A549 (cell line): ENCODE results near the gene TMSB4X. TPM values are rescaled to one million over a fixed set of nuclear protein-coding genes. Genes with fewer than 3 reads are reported as not detected.

Experiments used
- BCL3 ChIP-seq: fragments of >200 bp; sonication (Bioruptor Twin); formaldehyde crosslinking; IDR thresholded peaks from 3 replicates; pipeline ENCODE4 v1.6.1; 2016
- BHLHE40 ChIP-seq: IDR thresholded peaks from 2 replicates; pipeline ENCODE4 v1.6.1; 2012; ENCODE audit warnings: low read depth, low read length, inconsistent platforms
- CBX8 ChIP-seq: fragments of 200-600 bp; sonication (generic); IDR thresholded peaks from 2 replicates; pipeline ENCODE4 v1.6.1; 2016
- CHD4 ChIP-seq: fragments of 200-600 bp; sonication (generic); IDR thresholded peaks from 2 replicates; pipeline ENCODE4 v1.6.1; 2016; ENCODE audit warnings: antibody characterized with exemption, mild to moderate bottlenecking, borderline replicate concordance
- EHF ChIP-seq: fragments of 250-450 bp; sonication (Bioruptor Pico); IDR thresholded peaks from 2 replicates; pipeline ENCODE4 v1.5.0; 2020; ENCODE audit warnings: mild to moderate bottlenecking
- EHMT2 ChIP-seq: fragments of 200-600 bp; sonication (generic); IDR thresholded peaks from 2 replicates; pipeline ENCODE4 v1.6.1; 2016; ENCODE audit warnings: antibody characterized with exemption, low read depth, mild to moderate bottlenecking, moderate library complexity
- FOSB ChIP-seq: fragments of 250-450 bp; sonication (Bioruptor Pico); IDR thresholded peaks from 2 replicates; pipeline ENCODE4 v1.5.0; 2020; ENCODE audit warnings: mild to moderate bottlenecking, moderate library complexity
- FOSL2 ChIP-seq, 2 experiments: fragments of 450-650 bp in 1 of 2; fragments of >200 bp in 1 of 2; sonication (Bioruptor Twin) in 1 of 2; formaldehyde crosslinking; IDR thresholded peaks; 2 replicates each; pipeline versions ENCODE4 v1.5.0 to v1.6.1; 2016 to 2020; ENCODE audit warnings: mild to moderate bottlenecking in 1 of 2, moderate library complexity in 1 of 2
- HEYL ChIP-seq: fragments of 250-450 bp; sonication (Bioruptor Pico); IDR thresholded peaks from 2 replicates; pipeline ENCODE4 v1.8.0; 2021; ENCODE audit warnings: mild to moderate bottlenecking, moderate library complexity
- HMGXB4 ChIP-seq: fragments of 250-450 bp; sonication (Bioruptor Pico); IDR thresholded peaks from 2 replicates; pipeline ENCODE4 v1.5.0; 2021; ENCODE audit warnings: mild to moderate bottlenecking, moderate library complexity, borderline replicate concordance
- HOXA7 ChIP-seq: fragments of 250-450 bp; sonication (Bioruptor Pico); IDR thresholded peaks from 2 replicates; pipeline ENCODE4 v1.5.0; 2020; ENCODE audit warnings: mild to moderate bottlenecking, moderate library complexity
- HOXB13 ChIP-seq: fragments of 250-450 bp; sonication (Bioruptor Pico); IDR thresholded peaks from 2 replicates; pipeline ENCODE4 v1.5.0; 2020; ENCODE audit warnings: low read depth, mild to moderate bottlenecking, moderate library complexity
- HOXB5 ChIP-seq: fragments of 250-450 bp; sonication (Bioruptor Pico); IDR thresholded peaks from 2 replicates; pipeline ENCODE4 v1.5.0; 2020; ENCODE audit warnings: mild to moderate bottlenecking, moderate library complexity
- JUN ChIP-seq, 2 experiments: fragments of >200 bp; sonication (Bioruptor Twin); formaldehyde crosslinking; IDR thresholded peaks; 2 replicates in 1 of 2; 3 replicates in 1 of 2; pipeline ENCODE4 v1.6.1; 2016 to 2017
- JUNB ChIP-seq: fragments of >200 bp; sonication (Bioruptor Twin); formaldehyde crosslinking; IDR thresholded peaks from 2 replicates; pipeline ENCODE4 v1.6.1; 2016
- KDM5A ChIP-seq: fragments of 200-600 bp; sonication (generic); IDR thresholded peaks from 2 replicates; pipeline ENCODE4 v1.6.1; 2016; ENCODE audit warnings: antibody characterized with exemption, mild to moderate bottlenecking
- MAZ ChIP-seq: fragments of 150-350 bp; IDR thresholded peaks from 2 replicates; pipeline ENCODE4 v1.6.1; 2014; ENCODE audit warnings: antibody characterized with exemption, low read depth, low read length, borderline replicate concordance
- MYC ChIP-seq: IDR thresholded peaks from 2 replicates; pipeline ENCODE4 v1.6.1; 2012; ENCODE audit warnings: mild to moderate bottlenecking, inconsistent platforms, low read length, improper control_type of control experiment, borderline replicate concordance
- NPAS2 ChIP-seq: fragments of 250-450 bp; sonication (Bioruptor Pico); IDR thresholded peaks from 2 replicates; pipeline ENCODE4 v1.8.0; 2022; ENCODE audit warnings: mild to moderate bottlenecking, moderate library complexity, borderline replicate concordance
- NR3C1 ChIP-seq: fragments of >200 bp; sonication (Bioruptor Twin); formaldehyde crosslinking; IDR thresholded peaks from 3 replicates; pipeline ENCODE4 v1.6.1; 2017
- POLR2AphosphoS2 ChIP-seq: conservative IDR thresholded peaks from 2 replicates; pipeline ENCODE4 v1.6.1; 2012; ENCODE audit warnings: low read length, improper control_type of control experiment, inconsistent platforms
- RAD21 ChIP-seq, 2 experiments: fragments of >200 bp in 1 of 2; sonication (Bioruptor Twin) in 1 of 2; formaldehyde crosslinking in 1 of 2; IDR thresholded peaks in 1 of 2; conservative IDR thresholded peaks in 1 of 2; 2 replicates in 1 of 2; 3 replicates in 1 of 2; pipeline ENCODE4 v1.6.1; 2012 to 2018; ENCODE audit warnings: inconsistent platforms in 1 of 2
- RARB ChIP-seq: fragments of 250-450 bp; sonication (Bioruptor Pico); IDR thresholded peaks from 2 replicates; pipeline ENCODE4 v1.8.0; 2021; ENCODE audit warnings: mild to moderate bottlenecking, moderate library complexity
- RFX5 ChIP-seq: fragments of 450-650 bp; IDR thresholded peaks from 2 replicates; pipeline ENCODE4 v1.7.1; 2014; ENCODE audit warnings: antibody characterized with exemption, mild to moderate bottlenecking, moderate library complexity
- RNF2 ChIP-seq: fragments of 200-600 bp; sonication (generic); IDR thresholded peaks from 2 replicates; pipeline ENCODE4 v1.6.1; 2016; ENCODE audit warnings: low read depth, mild to moderate bottlenecking, antibody characterized with exemption, moderate library complexity, borderline replicate concordance
- SMC3 ChIP-seq: fragments of >200 bp; sonication (Bioruptor Twin); formaldehyde crosslinking; IDR thresholded peaks from 3 replicates; pipeline ENCODE4 v1.6.1; 2018; ENCODE audit warnings: inconsistent platforms
- SREBF2 ChIP-seq: fragments of 450-650 bp; IDR thresholded peaks from 2 replicates; pipeline ENCODE4 v1.6.1; 2014; ENCODE audit warnings: mild to moderate bottlenecking, moderate library complexity
- USF2 ChIP-seq: fragments of 450-650 bp; IDR thresholded peaks from 2 replicates; pipeline ENCODE4 v1.6.1; 2014; ENCODE audit warnings: antibody characterized with exemption
- ZC3H11A ChIP-seq: fragments of 450-650 bp; IDR thresholded peaks from 2 replicates; pipeline ENCODE4 v1.6.1; 2014; ENCODE audit warnings: antibody characterized with exemption, mild to moderate bottlenecking
- ZNF302 ChIP-seq: fragments of 250-450 bp; sonication (Bioruptor Pico); IDR thresholded peaks from 2 replicates; pipeline ENCODE4 v1.9.0; 2021; ENCODE audit warnings: inconsistent platforms, mild to moderate bottlenecking, moderate library complexity
- ZSCAN20 ChIP-seq: fragments of 250-450 bp; sonication (Bioruptor Pico); IDR thresholded peaks from 2 replicates; pipeline ENCODE4 v1.8.0; 2022; ENCODE audit warnings: mild to moderate bottlenecking, moderate library complexity
- polyA plus RNA-seq, 4 experiments: library from polyadenylated mRNA; depleted of rRNA in 3 of 4; stranded (reverse); fragments of >200 nt; fragmentation: RNase III in 1 of 4; extraction: RNeasy Plus Mini Kit Qiagen cat#74134 plus additional on column Dnase treatment in 1 of 4; gene quantifications; 2 replicates in 3 of 4; 3 replicates in 1 of 4; pipeline ENCODE4 v1.2.3, GENCODE V29; 2011 to 2017
- TF ChIP-seq, protein P1 (sequence below): fragments of >200 bp; sonication (Bioruptor Twin); formaldehyde crosslinking; IDR thresholded peaks from 2 replicates; pipeline ENCODE4 v1.6.1; 2016
- TF ChIP-seq, protein P2 (sequence below): fragments of 200-600 bp; sonication (generic); IDR thresholded peaks from 2 replicates; pipeline ENCODE4 v1.6.1; 2016; ENCODE audit warnings: antibody characterized with exemption, mild to moderate bottlenecking, moderate library complexity
- TF ChIP-seq, protein P3 (sequence below): IDR thresholded peaks from 2 replicates; pipeline ENCODE4 v1.6.1; 2012
- TF ChIP-seq, protein P4 (sequence below): IDR thresholded peaks from 2 replicates; pipeline ENCODE4 v1.6.1; 2012; ENCODE audit warnings: low read depth, borderline replicate concordance

TMSB4X gene
- polyA plus RNA-seq, 2 of the 4 experiments (the other 2 are of a cell fraction) = 3,130 to 7,447 TPM

- no peak for TF ChIP-seq HMGXB4
- TF ChIP-seq, protein P1, sequence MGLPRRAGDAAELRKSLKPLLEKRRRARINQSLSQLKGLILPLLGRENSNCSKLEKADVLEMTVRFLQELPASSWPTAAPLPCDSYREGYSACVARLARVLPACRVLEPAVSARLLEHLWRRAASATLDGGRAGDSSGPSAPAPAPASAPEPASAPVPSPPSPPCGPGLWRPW = no peak
- TF ChIP-seq MAZ = no peak
- TF ChIP-seq JUN (IDR thresholded peaks at IDR 0.05) = peak in 1 of 2 experiments; percentile 58; a peak in 1 of 5 replicates
- TF ChIP-seq SMC3 = peak; percentile 38; the same call in 2 of the 3 replicates
- TF ChIP-seq RARB (CRISPR knock-in tag) = no peak
- no peak for TF ChIP-seq NR3C1
- TF ChIP-seq, protein P2, sequence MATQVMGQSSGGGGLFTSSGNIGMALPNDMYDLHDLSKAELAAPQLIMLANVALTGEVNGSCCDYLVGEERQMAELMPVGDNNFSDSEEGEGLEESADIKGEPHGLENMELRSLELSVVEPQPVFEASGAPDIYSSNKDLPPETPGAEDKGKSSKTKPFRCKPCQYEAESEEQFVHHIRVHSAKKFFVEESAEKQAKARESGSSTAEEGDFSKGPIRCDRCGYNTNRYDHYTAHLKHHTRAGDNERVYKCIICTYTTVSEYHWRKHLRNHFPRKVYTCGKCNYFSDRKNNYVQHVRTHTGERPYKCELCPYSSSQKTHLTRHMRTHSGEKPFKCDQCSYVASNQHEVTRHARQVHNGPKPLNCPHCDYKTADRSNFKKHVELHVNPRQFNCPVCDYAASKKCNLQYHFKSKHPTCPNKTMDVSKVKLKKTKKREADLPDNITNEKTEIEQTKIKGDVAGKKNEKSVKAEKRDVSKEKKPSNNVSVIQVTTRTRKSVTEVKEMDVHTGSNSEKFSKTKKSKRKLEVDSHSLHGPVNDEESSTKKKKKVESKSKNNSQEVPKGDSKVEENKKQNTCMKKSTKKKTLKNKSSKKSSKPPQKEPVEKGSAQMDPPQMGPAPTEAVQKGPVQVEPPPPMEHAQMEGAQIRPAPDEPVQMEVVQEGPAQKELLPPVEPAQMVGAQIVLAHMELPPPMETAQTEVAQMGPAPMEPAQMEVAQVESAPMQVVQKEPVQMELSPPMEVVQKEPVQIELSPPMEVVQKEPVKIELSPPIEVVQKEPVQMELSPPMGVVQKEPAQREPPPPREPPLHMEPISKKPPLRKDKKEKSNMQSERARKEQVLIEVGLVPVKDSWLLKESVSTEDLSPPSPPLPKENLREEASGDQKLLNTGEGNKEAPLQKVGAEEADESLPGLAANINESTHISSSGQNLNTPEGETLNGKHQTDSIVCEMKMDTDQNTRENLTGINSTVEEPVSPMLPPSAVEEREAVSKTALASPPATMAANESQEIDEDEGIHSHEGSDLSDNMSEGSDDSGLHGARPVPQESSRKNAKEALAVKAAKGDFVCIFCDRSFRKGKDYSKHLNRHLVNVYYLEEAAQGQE = no peak
- TF ChIP-seq CHD4 = no peak
- TF ChIP-seq MYC = no peak
- TF ChIP-seq BHLHE40 = no peak
- no peak for TF ChIP-seq ZSCAN20 (CRISPR knock-in tag)
- TF ChIP-seq ZC3H11A = no peak
- TF ChIP-seq HOXA7 (CRISPR knock-in tag) = no peak
- no peak for TF ChIP-seq EHMT2
- no peak for TF ChIP-seq EHF (CRISPR knock-in tag)
- TF ChIP-seq JUNB = peak; percentile 71
- TF ChIP-seq USF2 = no peak
- no peak for TF ChIP-seq RNF2
- TF ChIP-seq RAD21 (conservative IDR thresholded peaks at IDR 0.05 in 1 of 2, IDR thresholded peaks at IDR 0.05 in 1 of 2) = peak; percentile 28 to 40; a peak in 3 of 5 replicates
- no peak for TF ChIP-seq HOXB5 (CRISPR knock-in tag)
- no peak for TF ChIP-seq CBX8
- TF ChIP-seq POLR2AphosphoS2 = no peak
- no peak for TF ChIP-seq HOXB13 (CRISPR knock-in tag)
- no peak for TF ChIP-seq SREBF2
- TF ChIP-seq KDM5A = no peak
- no peak for TF ChIP-seq FOSB (CRISPR knock-in tag)
- TF ChIP-seq FOSL2 (IDR thresholded peaks at IDR 0.05) = peak; percentile 71; the same call in 1 of the 2 replicates
- TF ChIP-seq FOSL2 (CRISPR knock-in tag; IDR thresholded peaks at IDR 0.05) = peak; percentile 95
- TF ChIP-seq RFX5 = no peak
- no peak for TF ChIP-seq BCL3
- TF ChIP-seq, protein P3, sequence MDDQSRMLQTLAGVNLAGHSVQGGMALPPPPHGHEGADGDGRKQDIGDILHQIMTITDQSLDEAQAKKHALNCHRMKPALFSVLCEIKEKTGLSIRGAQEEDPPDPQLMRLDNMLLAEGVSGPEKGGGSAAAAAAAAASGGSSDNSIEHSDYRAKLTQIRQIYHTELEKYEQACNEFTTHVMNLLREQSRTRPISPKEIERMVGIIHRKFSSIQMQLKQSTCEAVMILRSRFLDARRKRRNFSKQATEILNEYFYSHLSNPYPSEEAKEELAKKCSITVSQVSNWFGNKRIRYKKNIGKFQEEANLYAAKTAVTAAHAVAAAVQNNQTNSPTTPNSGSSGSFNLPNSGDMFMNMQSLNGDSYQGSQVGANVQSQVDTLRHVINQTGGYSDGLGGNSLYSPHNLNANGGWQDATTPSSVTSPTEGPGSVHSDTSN = no peak
- TF ChIP-seq NPAS2 (CRISPR knock-in tag) = no peak
- TF ChIP-seq HEYL (CRISPR knock-in tag) = no peak
- TF ChIP-seq, protein P4, sequence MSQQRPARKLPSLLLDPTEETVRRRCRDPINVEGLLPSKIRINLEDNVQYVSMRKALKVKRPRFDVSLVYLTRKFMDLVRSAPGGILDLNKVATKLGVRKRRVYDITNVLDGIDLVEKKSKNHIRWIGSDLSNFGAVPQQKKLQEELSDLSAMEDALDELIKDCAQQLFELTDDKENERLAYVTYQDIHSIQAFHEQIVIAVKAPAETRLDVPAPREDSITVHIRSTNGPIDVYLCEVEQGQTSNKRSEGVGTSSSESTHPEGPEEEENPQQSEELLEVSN = no peak
- TF ChIP-seq ZNF302 (CRISPR knock-in tag) = no peak
Measured at GRCh38 chrX:12988797-12989196, 13.9 kb downstream of the TMSB4X start (continued).
